HEK293T (cell line): Measurements from ENCODE around the gene CABP1.

Source experiments
- CTCF ChIA-PET: fragments of 350-600 bp; formaldehyde crosslinking; extraction: SDS; loops from one replicate; lab custom pipeline; 2021; ENCODE audit warnings: antibody characterized with exemption, inconsistent platforms; lab: Yijun Ruan, JAX
- POLR2A ChIA-PET: fragments of 350-600 bp; formaldehyde crosslinking; extraction: SDS; loops from one replicate; lab custom pipeline; 2020; ENCODE audit warnings: antibody characterized with exemption, inconsistent platforms; lab: Yijun Ruan, JAX
- DNase-seq: peaks from one replicate; pipeline ENCODE4 v3.0.0; 2012; ENCODE audit warnings: mixed read lengths; ENCODE audit errors: extremely low spot score
- ARNT ChIP-seq: fragments of 450-650 bp; IDR thresholded peaks from 2 replicates; pipeline ENCODE4 v1.6.1; 2017; ENCODE audit warnings: mild to moderate bottlenecking
- BHLHE40 ChIP-seq: fragments of 450-650 bp; IDR thresholded peaks from 2 replicates; pipeline ENCODE4 v1.6.1; 2016; ENCODE audit warnings: mild to moderate bottlenecking, moderate library complexity, borderline replicate concordance
- CTBP1 ChIP-seq: fragments of 450-650 bp; IDR thresholded peaks from 2 replicates; pipeline ENCODE4 v1.6.1; 2016; ENCODE audit warnings: borderline replicate concordance
- ELF4 ChIP-seq: fragments of 450-650 bp; IDR thresholded peaks from 2 replicates; pipeline ENCODE4 v1.6.1; 2017; ENCODE audit warnings: antibody characterized with exemption
- FOXA1 ChIP-seq: fragments of 450-650 bp; IDR thresholded peaks from 2 replicates; pipeline ENCODE4 v1.6.1; 2016; ENCODE audit warnings: mild to moderate bottlenecking
- FOXK2 ChIP-seq: fragments of 450-650 bp; IDR thresholded peaks from 2 replicates; pipeline ENCODE4 v1.6.1; 2016; ENCODE audit warnings: mild to moderate bottlenecking
- FOXM1 ChIP-seq: fragments of 450-650 bp; IDR thresholded peaks from 2 replicates; pipeline ENCODE4 v1.6.1; 2017; ENCODE audit warnings: mild to moderate bottlenecking, borderline replicate concordance
- HDGF ChIP-seq: fragments of 450-650 bp; IDR thresholded peaks from 2 replicates; pipeline ENCODE4 v1.6.1; 2017; ENCODE audit warnings: antibody characterized with exemption, borderline replicate concordance
- L3MBTL2 ChIP-seq: fragments of 450-650 bp; conservative IDR thresholded peaks from 2 replicates; pipeline ENCODE4 v1.6.1; 2016; ENCODE audit warnings: mild to moderate bottlenecking
- LEF1 ChIP-seq: fragments of 450-650 bp; IDR thresholded peaks from 2 replicates; pipeline ENCODE4 v1.6.1; 2017; ENCODE audit warnings: mild to moderate bottlenecking, borderline replicate concordance
- NFRKB ChIP-seq: fragments of 450-650 bp; IDR thresholded peaks from 2 replicates; pipeline ENCODE4 v1.6.1; 2016; ENCODE audit warnings: mild to moderate bottlenecking, moderate library complexity
- PKNOX1 ChIP-seq: fragments of 450-650 bp; IDR thresholded peaks from 2 replicates; pipeline ENCODE4 v1.6.1; 2016
- SP1 ChIP-seq: fragments of 450-650 bp; IDR thresholded peaks from 2 replicates; pipeline ENCODE4 v1.6.1; 2017
- SUZ12 ChIP-seq: fragments of 450-650 bp; IDR thresholded peaks from 2 replicates; pipeline ENCODE4 v1.6.1; 2016; ENCODE audit warnings: mild to moderate bottlenecking
- TARDBP ChIP-seq: fragments of 450-650 bp; IDR thresholded peaks from 2 replicates; pipeline ENCODE4 v1.6.1; 2016
- ZNF384 ChIP-seq: fragments of 450-650 bp; IDR thresholded peaks from 2 replicates; pipeline ENCODE4 v1.6.1; 2016

Gene CABP1

GRCh38 chr12:120697344-120697743 is 56.9 kb downstream of the CABP1 start:
- ChIA-PET CTCF (interaction anchor here (0.6 kb wide), 1 partner anchor 70 kb away, joined by 11 read pairs; no protein-coding TSS in a partner anchor), POLR2A (interaction anchor here (0.6 to 1.5 kb wide), 2 partner anchors 9 to 12 kb away, joined by 4 to 6 read pairs; no protein-coding TSS in a partner anchor)
- TF ChIP-seq ARNT, result no peak
- TF ChIP-seq FOXK2, result no peak
- DNase-seq, result no peak

- no peak for DNase-seq
- ChIA-PET CTCF (no interaction called here), POLR2A (interaction anchor here (0.6 to 1.5 kb wide), 2 partner anchors 10 to 296 kb away, joined by 3 to 4 read pairs; no protein-coding TSS in a partner anchor)
- TF ChIP-seq FOXA1 (no peak), ZNF384 (no peak), SP1 (no peak), FOXK2 (no peak), TARDBP (no peak), SUZ12 (no peak), NFRKB (no peak), FOXM1 (no peak), PKNOX1 (no peak), ARNT (no peak), CTBP1 (no peak), HDGF (no peak), LEF1 (no peak)
Observed at GRCh38 chr12:120698665-120699064, 58.2 kb downstream of the CABP1 start.

GRCh38 chr12:120699553-120699952 is 59.1 kb downstream of the CABP1 start:
- no peak for DNase-seq
- ChIA-PET POLR2A (no interaction called here), CTCF (interaction anchor here (1.3 kb wide), 1 partner anchor 13 kb away, joined by 3 read pairs; no protein-coding TSS in a partner anchor)
- no peak for TF ChIP-seq ELF4
- no peak for TF ChIP-seq CTBP1
- no peak for TF ChIP-seq PKNOX1
- no peak for TF ChIP-seq FOXM1
- no peak for TF ChIP-seq LEF1

- DNase-seq, result no peak
- POLR2A ChIA-PET, result no interaction called here
- CTCF ChIA-PET, result interaction anchor here (1.3 kb wide), 1 partner anchor 15 kb away, joined by 3 read pairs; no protein-coding TSS in a partner anchor
- TF ChIP-seq FOXA1, result no peak
- TF ChIP-seq BHLHE40, result no peak
- no peak for TF ChIP-seq ARNT
- no peak for TF ChIP-seq LEF1
- TF ChIP-seq PKNOX1, result no peak
- TF ChIP-seq ELF4, result no peak
- TF ChIP-seq TARDBP, result no peak
- TF ChIP-seq FOXK2, result no peak
- no peak for TF ChIP-seq HDGF
- TF ChIP-seq ZNF384, result no peak
- TF ChIP-seq CTBP1, result no peak
- no peak for TF ChIP-seq L3MBTL2
- TF ChIP-seq FOXM1, result no peak
- no peak for TF ChIP-seq NFRKB
- TF ChIP-seq SUZ12, result no peak
- no peak for TF ChIP-seq SP1
Observed at GRCh38 chr12:120700886-120701285, 60.5 kb downstream of the CABP1 start.

GRCh38 chr12:120702637-120703036 is 62.2 kb downstream of the CABP1 start:
- POLR2A ChIA-PET, result no interaction called here
- TF ChIP-seq SUZ12 (no peak), NFRKB (no peak), FOXK2 (no peak), LEF1 (no peak), ARNT (no peak), PKNOX1 (no peak)
- CTCF ChIA-PET, result no interaction called here
- DNase-seq, result no peak

- DNase-seq, result no peak
- TF ChIP-seq PKNOX1 (no peak), NFRKB (no peak), SUZ12 (no peak), FOXA1 (no peak), LEF1 (no peak), SP1 (no peak), FOXM1 (no peak), ZNF384 (no peak), BHLHE40 (no peak), CTBP1 (no peak), HDGF (no peak), ARNT (no peak), FOXK2 (no peak), TARDBP (no peak), L3MBTL2 (no peak), ELF4 (no peak)
- POLR2A ChIA-PET, result no interaction called here
- CTCF ChIA-PET, result no interaction called here
Observed at GRCh38 chr12:120703311-120703942, 63.0 kb downstream of the CABP1 start.
